Kidney capillary endothelial cell (primary cell): Measurements from ENCODE around the gene TMEM252.

Source experiments
- DNase-seq: peaks from one replicate; pipeline ENCODE4 v3.0.0-alpha.2; 2018; ENCODE audit warnings: low spot score

TMEM252 gene

GRCh38 chr9:68545033-68545705, 4.5 kb upstream of the TMEM252 start:
- DNase-seq: no peak

- no peak for DNase-seq
These were observed 885 bp upstream of the TMEM252 start for GRCh38 chr9:68541568-68541967.

GRCh38 chr9:68538200-68538599, 2.5 kb downstream of the TMEM252 start:
- no peak for DNase-seq

- DNase-seq: no peak
These were observed 3.1 kb downstream of the TMEM252 start for GRCh38 chr9:68537616-68537880.

GRCh38 chr9:68536876-68537615, 3.6 kb downstream of the TMEM252 start:
- no peak for DNase-seq

GRCh38 chr9:68533678-68534077, 7.0 kb downstream of the TMEM252 start:
- no peak for DNase-seq

- no peak for DNase-seq
These were observed 8.6 kb downstream of the TMEM252 start for GRCh38 chr9:68532131-68532530.

- DNase-seq: no peak
These were observed 10.1 kb downstream of the TMEM252 start for GRCh38 chr9:68530618-68531017.

- DNase-seq: no peak
These were observed 17.2 kb downstream of the TMEM252 start for GRCh38 chr9:68523367-68523936.

GRCh38 chr9:68522954-68523353, 17.7 kb downstream of the TMEM252 start:
- DNase-seq: no peak

- no peak for DNase-seq
These were observed 18.6 kb downstream of the TMEM252 start for GRCh38 chr9:68522131-68522530.

- no peak for DNase-seq
These were observed 25.2 kb downstream of the TMEM252 start for GRCh38 chr9:68515326-68516017.

- no peak for DNase-seq
These were observed 26.7 kb downstream of the TMEM252 start for GRCh38 chr9:68513981-68514380.

GRCh38 chr9:68513385-68513784, 27.3 kb downstream of the TMEM252 start:
- no peak for DNase-seq

- DNase-seq: no peak
These were observed 31.0 kb downstream of the TMEM252 start for GRCh38 chr9:68509689-68510088.

- DNase-seq: no peak
These were observed 32.1 kb downstream of the TMEM252 start for GRCh38 chr9:68508547-68508946.

GRCh38 chr9:68507806-68508145, 32.9 kb downstream of the TMEM252 start:
- DNase-seq: no peak

- peak; percentile 22 for DNase-seq
These were observed 33.4 kb downstream of the TMEM252 start for GRCh38 chr9:68507130-68507805.

GRCh38 chr9:68506551-68506950, 34.1 kb downstream of the TMEM252 start:
- DNase-seq: no peak

GRCh38 chr9:68505681-68506409, 34.8 kb downstream of the TMEM252 start:
- DNase-seq: no peak

GRCh38 chr9:68502279-68502678, 38.4 kb downstream of the TMEM252 start:
- DNase-seq: no peak
